HFF-Myc (cell line): ENCODE measurements around the gene CCDC102A.

Experiments
- DNase-seq: peaks from one replicate; pipeline ENCODE4 v3.0.0-alpha.2; 2011; ENCODE audit warnings: low read depth; ENCODE audit errors: extremely low read depth
- H3K4me3 ChIP-seq: replicated peaks from 2 replicates; pipeline ENCODE4 v1.5.1; 2011; ENCODE audit warnings: low read depth, mild to moderate bottlenecking, control low read depth, low read length
- CTCF ChIP-seq: IDR thresholded peaks from 2 replicates; pipeline ENCODE4 v1.5.1; 2012; ENCODE audit warnings: mild to moderate bottlenecking, low read depth, low read length, control low read depth; ENCODE audit errors: missing control alignments

CCDC102A gene

GRCh38 chr16:57541754-57542435 lies 5.5 kb upstream of the CCDC102A start:
- no peak overlapping the region for H3K4me3 ChIP-seq
- no peak for TF ChIP-seq CTCF
- DNase-seq: no peak

GRCh38 chr16:57540906-57541753 lies 4.8 kb upstream of the CCDC102A start:
- H3K4me3 ChIP-seq: no peak overlapping the region
- no peak for TF ChIP-seq CTCF
- no peak for DNase-seq

- no peak overlapping the region for H3K4me3 ChIP-seq
- DNase-seq: no peak
- TF ChIP-seq CTCF: no peak
Measured at GRCh38 chr16:57540387-57540786, 4.0 kb upstream of the CCDC102A start.

GRCh38 chr16:57539072-57539796 lies 2.9 kb upstream of the CCDC102A start:
- no peak for DNase-seq

GRCh38 chr16:57538235-57538721 lies 1.9 kb upstream of the CCDC102A start:
- no peak overlapping the region for H3K4me3 ChIP-seq
- TF ChIP-seq CTCF: no peak
- DNase-seq: no peak

More at GRCh38 chr16:57539072-57539796, 2.9 kb upstream of the CCDC102A start:
- TF ChIP-seq CTCF: no peak
- no peak overlapping the region for H3K4me3 ChIP-seq

GRCh38 chr16:57537581-57538234 lies 1.3 kb upstream of the CCDC102A start:
- no peak overlapping the region for H3K4me3 ChIP-seq
- no peak for TF ChIP-seq CTCF
- no peak for DNase-seq
